HEK293 (cell line): ENCODE results near the gene SFXN3.

Experiments
- CTCF ChIA-PET: fragments of 350-600 bp; formaldehyde crosslinking; extraction: SDS; loops from one replicate; lab custom pipeline; 2021; ENCODE audit warnings: antibody characterized with exemption; lab: Yijun Ruan, JAX
- POLR2A ChIA-PET: fragments of 300-600 bp; formaldehyde crosslinking; extraction: SDS; loops from one replicate; lab custom pipeline; 2020; ENCODE audit warnings: antibody characterized with exemption, inconsistent platforms; lab: Yijun Ruan, JAX
- H3K27ac ChIP-seq: fragments of 200-500 bp; sonication (Bioruptor generic); 2 replicates; pipeline ENCODE4 v1.5.1; 2014; ENCODE audit warnings: low read depth, low read length, control low read depth, inconsistent platforms; ENCODE audit errors: extremely low read depth
- H3K36me3 ChIP-seq, 2 experiments: fragments of 200-500 bp in 1 of 2; sonication (Bioruptor generic) in 1 of 2; 1 replicate in 1 of 2; 2 replicates in 1 of 2; pipeline ENCODE4 v1.5.1; 2014 to 2017; ENCODE audit warnings: inconsistent platforms in 2 of 2, low read length in 2 of 2; ENCODE audit not compliant: control insufficient read depth in 2 of 2, insufficient read depth in 1 of 2
- H3K4me1 ChIP-seq: fragments of 200-500 bp; sonication (Bioruptor generic); 2 replicates; pipeline ENCODE4 v1.5.1; 2014; ENCODE audit warnings: mild to moderate bottlenecking, low read length, inconsistent platforms; ENCODE audit not compliant: control insufficient read depth, insufficient read depth
- H3K4me3 ChIP-seq: 2 replicates; pipeline ENCODE4 v1.5.1; 2011; ENCODE audit warnings: low read depth, mild to moderate bottlenecking, control low read depth, low read length, moderate library complexity
- H3K9me3 ChIP-seq: fragments of 200-500 bp; sonication (Bioruptor generic); 2 replicates; pipeline ENCODE4 v1.5.1; 2014; ENCODE audit warnings: low read depth, low read length, inconsistent platforms; ENCODE audit not compliant: control insufficient read depth, insufficient read depth
- GFI1B ChIP-seq: fragments of 450-650 bp; formaldehyde crosslinking; IDR thresholded peaks from 2 replicates; pipeline ENCODE4 v1.5.1; 2016; ENCODE audit warnings: missing biosample characterization, missing genetic modification characterization
- GLI4 ChIP-seq: fragments of 450-650 bp; formaldehyde crosslinking; IDR thresholded peaks from 2 replicates; pipeline ENCODE4 v1.5.1; 2016; ENCODE audit warnings: missing biosample characterization, missing genetic modification characterization
- KLF10 ChIP-seq: fragments of 450-650 bp; IDR thresholded peaks from 2 replicates; pipeline ENCODE4 v1.5.1; 2018; ENCODE audit warnings: missing biosample characterization, mild to moderate bottlenecking, missing genetic modification characterization
- KLF17 ChIP-seq: fragments of 450-650 bp; formaldehyde crosslinking; IDR thresholded peaks from 2 replicates; pipeline ENCODE4 v1.5.1; 2016; ENCODE audit warnings: missing biosample characterization, missing genetic modification characterization
- OVOL3 ChIP-seq: fragments of 450-650 bp; formaldehyde crosslinking; IDR thresholded peaks from 2 replicates; pipeline ENCODE4 v1.5.1; 2016; ENCODE audit warnings: missing biosample characterization, missing genetic modification characterization
- SALL2 ChIP-seq: fragments of 450-650 bp; formaldehyde crosslinking; IDR thresholded peaks from 2 replicates; pipeline ENCODE4 v1.5.0; 2017; ENCODE audit warnings: missing biosample characterization, mild to moderate bottlenecking, missing genetic modification characterization, borderline replicate concordance
- SP3 ChIP-seq: fragments of 450-650 bp; formaldehyde crosslinking; IDR thresholded peaks from 2 replicates; pipeline ENCODE4 v1.5.1; 2016; ENCODE audit warnings: missing biosample characterization, missing genetic modification characterization
- TCF7L2 ChIP-seq: IDR thresholded peaks from 2 replicates; pipeline ENCODE4 v1.6.1; 2011; ENCODE audit warnings: low read depth, mild to moderate bottlenecking, inconsistent platforms, low read length, moderate library complexity, borderline replicate concordance
- YY2 ChIP-seq: fragments of 450-650 bp; formaldehyde crosslinking; IDR thresholded peaks from 2 replicates; pipeline ENCODE4 v1.5.1; 2016; ENCODE audit warnings: missing biosample characterization, missing genetic modification characterization
- ZBTB21 ChIP-seq: fragments of 450-650 bp; formaldehyde crosslinking; IDR thresholded peaks from 2 replicates; pipeline ENCODE4 v1.5.1; 2017; ENCODE audit warnings: missing biosample characterization, missing genetic modification characterization
- ZBTB26 ChIP-seq: fragments of 450-650 bp; formaldehyde crosslinking; optimal IDR thresholded peaks from 2 replicates; pipeline ENCODE3; 2016; ENCODE audit warnings: missing biosample characterization, mild to moderate bottlenecking, missing genetic modification characterization
- ZBTB8A ChIP-seq: fragments of 450-650 bp; formaldehyde crosslinking; IDR thresholded peaks from 2 replicates; pipeline ENCODE4 v1.5.1; 2016; ENCODE audit warnings: missing biosample characterization, missing genetic modification characterization
- ZEB2 ChIP-seq: fragments of 450-650 bp; formaldehyde crosslinking; IDR thresholded peaks from 2 replicates; pipeline ENCODE4 v1.5.1; 2016; ENCODE audit warnings: missing biosample characterization, missing genetic modification characterization
- ZFP41 ChIP-seq: fragments of 450-650 bp; formaldehyde crosslinking; IDR thresholded peaks from 2 replicates; pipeline ENCODE4 v1.5.1; 2016; ENCODE audit warnings: missing biosample characterization, missing genetic modification characterization, borderline replicate concordance
- ZNF10 ChIP-seq: fragments of 450-650 bp; formaldehyde crosslinking; IDR thresholded peaks from 2 replicates; pipeline ENCODE4 v1.5.1; 2017; ENCODE audit warnings: missing biosample characterization, missing genetic modification characterization
- ZNF138 ChIP-seq: fragments of 450-650 bp; formaldehyde crosslinking; IDR thresholded peaks from 2 replicates; pipeline ENCODE4 v1.5.1; 2016; ENCODE audit warnings: missing biosample characterization, missing genetic modification characterization, borderline replicate concordance
- ZNF169 ChIP-seq: fragments of 450-650 bp; formaldehyde crosslinking; IDR thresholded peaks from 2 replicates; pipeline ENCODE4 v1.5.1; 2016; ENCODE audit warnings: missing biosample characterization, missing genetic modification characterization
- ZNF184 ChIP-seq: fragments of 450-650 bp; IDR thresholded peaks from 2 replicates; pipeline ENCODE4 v1.5.1; 2018; ENCODE audit warnings: missing biosample characterization, mild to moderate bottlenecking, missing genetic modification characterization
- ZNF19 ChIP-seq: fragments of 450-650 bp; formaldehyde crosslinking; IDR thresholded peaks from 2 replicates; pipeline ENCODE4; 2016; ENCODE audit warnings: missing biosample characterization, missing genetic modification characterization, low read depth
- ZNF2 ChIP-seq: fragments of 450-650 bp; formaldehyde crosslinking; IDR thresholded peaks from 2 replicates; pipeline ENCODE4 v1.5.1; 2016; ENCODE audit warnings: missing biosample characterization, missing genetic modification characterization
- ZNF239 ChIP-seq: fragments of 450-650 bp; formaldehyde crosslinking; IDR thresholded peaks from 2 replicates; pipeline ENCODE4 v1.5.1; 2016; ENCODE audit warnings: missing biosample characterization, missing genetic modification characterization
- ZNF362 ChIP-seq: fragments of 450-650 bp; formaldehyde crosslinking; IDR thresholded peaks from 2 replicates; pipeline ENCODE4 v1.5.1; 2016; ENCODE audit warnings: missing biosample characterization, missing genetic modification characterization
- ZNF37A ChIP-seq: fragments of 450-650 bp; IDR thresholded peaks from 2 replicates; pipeline ENCODE4 v1.5.1; 2018; ENCODE audit warnings: missing biosample characterization, missing genetic modification characterization
- ZNF394 ChIP-seq: fragments of 450-650 bp; formaldehyde crosslinking; IDR thresholded peaks from 2 replicates; pipeline ENCODE4 v1.5.1; 2016; ENCODE audit warnings: missing biosample characterization, missing genetic modification characterization, mild to moderate bottlenecking, moderate library complexity, borderline replicate concordance
- ZNF398 ChIP-seq: fragments of 450-650 bp; formaldehyde crosslinking; IDR thresholded peaks from 2 replicates; pipeline ENCODE4 v1.5.1; 2017; ENCODE audit warnings: missing biosample characterization, missing genetic modification characterization
- ZNF580 ChIP-seq: fragments of 450-650 bp; formaldehyde crosslinking; IDR thresholded peaks from 2 replicates; pipeline ENCODE4 v1.5.1; 2016; ENCODE audit warnings: missing biosample characterization, missing genetic modification characterization
- ZNF664 ChIP-seq: fragments of 450-650 bp; formaldehyde crosslinking; IDR thresholded peaks from 2 replicates; pipeline ENCODE4 v1.5.1; 2016; ENCODE audit warnings: missing biosample characterization, missing genetic modification characterization
- ZNF692 ChIP-seq: fragments of 450-650 bp; formaldehyde crosslinking; IDR thresholded peaks from 2 replicates; pipeline ENCODE4 v1.5.1; 2016; ENCODE audit warnings: missing biosample characterization, missing genetic modification characterization
- ZNF701 ChIP-seq: fragments of 450-650 bp; formaldehyde crosslinking; IDR thresholded peaks from 2 replicates; pipeline ENCODE4 v1.5.1; 2016; ENCODE audit warnings: missing biosample characterization, missing genetic modification characterization
- ZSCAN30 ChIP-seq: fragments of 450-650 bp; IDR thresholded peaks from 2 replicates; pipeline ENCODE4 v1.5.1; 2018; ENCODE audit warnings: missing biosample characterization, mild to moderate bottlenecking, missing genetic modification characterization, moderate library complexity

SFXN3 gene

GRCh38 chr10:101060951-101061623 is 30.1 kb downstream of the SFXN3 start:
- H3K4me1 ChIP-seq: peaks cover 22% of the 10 kb centered on the region
- H3K27ac ChIP-seq: peak overlapping the region; percentile 97
- CTCF ChIA-PET: interaction anchor here (0.6 to 5.8 kb wide), 28 partner anchors 8 to 489 kb away, joined by 3 to 112 read pairs (median 5); partner anchors contain the start of genes PDZD7 and SFXN3
- peak overlapping the region; percentile 91 for H3K4me3 ChIP-seq
- peaks cover 7 to 13% of the 10 kb centered on the region in 2 experiments; a peak in 2 of 3 replicates for H3K36me3 ChIP-seq
- POLR2A ChIA-PET: interaction anchor here (0.5 to 2.3 kb wide), 20 partner anchors 9 to 636 kb away, joined by 3 to 32 read pairs (median 4); partner anchors contain the start of genes LZTS2, PDZD7 and SFXN3
- no peaks in the 10 kb centered on the region for H3K9me3 ChIP-seq
- TF ChIP-seq ZNF10 (tag by site-specific recombination) (peak; percentile 73), ZNF169 (tag by site-specific recombination) (no peak), ZNF692 (tag by site-specific recombination) (peak; percentile 31), ZBTB21 (tag by site-specific recombination) (no peak), ZNF664 (tag by site-specific recombination) (no peak), ZSCAN30 (peak; percentile 94; the same call in 1 of the 2 replicates), ZNF394 (0 out of 2 replicates have a peak, but pooled peaks have one; percentile 39), ZNF19 (tag by site-specific recombination) (no peak), GFI1B (tag by site-specific recombination) (no peak), ZNF362 (tag by site-specific recombination) (no peak), ZNF2 (tag by site-specific recombination) (peak; percentile 75), TCF7L2 (no peak), GLI4 (tag by site-specific recombination) (no peak), ZNF398 (tag by site-specific recombination) (no peak), ZBTB8A (tag by site-specific recombination) (peak; percentile 80), SALL2 (tag by site-specific recombination) (no peak), ZBTB26 (tag by site-specific recombination) (peak; percentile 83), ZNF37A (no peak), YY2 (tag by site-specific recombination) (no peak), ZNF138 (tag by site-specific recombination) (no peak), ZNF580 (tag by site-specific recombination) (0 out of 2 replicates have a peak, but pooled peaks have one; percentile 65), KLF10 (tag by site-specific recombination) (peak; percentile 79), KLF17 (tag by site-specific recombination) (peak; percentile 80), ZFP41 (tag by site-specific recombination) (no peak), ZNF701 (no peak), SP3 (tag by site-specific recombination) (peak; percentile 94), ZNF239 (tag by site-specific recombination) (0 out of 2 replicates have a peak, but pooled peaks have one; percentile 34), ZNF184 (tag by site-specific recombination) (no peak), OVOL3 (no peak), ZEB2 (tag by site-specific recombination) (peak; percentile 80)
